Measurements from ENCODE around the gene ZFYVE28.
A peak's percentile ranks its signal among the peaks of the same experiment; 100 is the strongest.

Gene ZFYVE28

DNA sequence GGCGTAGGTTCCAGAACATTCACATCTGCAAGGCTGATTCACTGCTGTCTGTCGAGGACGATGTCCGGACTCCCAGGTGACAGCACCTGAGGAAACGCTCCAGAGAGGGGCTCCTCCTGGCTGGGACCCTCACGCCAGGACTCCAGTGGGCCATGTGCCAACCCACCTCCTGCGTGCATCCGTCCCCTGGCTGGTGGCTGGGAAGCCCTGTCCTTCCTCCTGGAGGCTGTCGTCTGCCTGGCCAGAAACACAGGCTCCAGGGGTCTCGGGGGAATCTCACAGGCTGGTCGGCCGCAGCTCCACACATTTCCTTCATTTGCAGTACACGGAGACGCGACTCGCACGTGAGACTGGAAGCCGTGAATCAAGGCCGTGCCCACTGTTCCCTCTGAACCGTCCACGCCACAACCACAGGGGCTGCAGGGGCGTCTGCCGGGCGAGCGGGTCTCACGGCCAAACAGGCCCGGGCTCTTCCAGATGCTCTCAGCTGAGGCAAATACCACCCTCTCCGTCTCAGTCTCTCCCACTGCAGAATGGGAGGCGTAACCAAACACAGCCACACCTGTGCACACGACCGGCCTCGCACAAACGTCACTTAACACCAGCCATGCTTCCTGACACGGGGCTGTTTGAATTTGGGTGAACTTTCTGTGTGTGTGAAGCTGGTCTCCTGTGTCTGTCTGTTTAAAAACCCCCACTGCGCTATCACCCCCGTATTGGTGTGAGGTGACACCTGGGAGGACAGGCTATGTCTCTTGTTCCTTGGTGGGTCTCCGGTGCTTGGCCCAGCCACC, 117.8 kb downstream of the ZFYVE28 start:
- no peak for DNase-seq

DNA sequence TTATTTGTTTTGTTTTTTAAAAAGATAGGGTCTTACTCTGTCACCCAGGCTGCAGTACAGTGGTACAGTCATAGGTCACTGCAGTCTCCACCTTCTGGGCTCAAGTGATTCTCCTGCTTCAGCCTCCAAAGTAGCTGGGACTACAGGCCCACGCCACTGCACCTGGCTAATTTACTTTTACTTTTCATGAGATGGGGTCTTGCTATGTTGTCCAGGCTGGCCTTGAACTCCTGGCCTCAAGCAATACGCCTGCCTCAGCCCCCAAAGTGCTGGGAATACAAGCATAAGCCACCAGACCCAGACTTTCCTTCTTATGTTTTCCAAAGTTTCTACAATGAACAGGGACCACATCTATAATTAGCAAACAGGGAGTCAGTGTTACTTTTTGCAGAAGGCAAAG, 118.7 kb downstream of the ZFYVE28 start:
- DNase-seq, result no peak

DNA sequence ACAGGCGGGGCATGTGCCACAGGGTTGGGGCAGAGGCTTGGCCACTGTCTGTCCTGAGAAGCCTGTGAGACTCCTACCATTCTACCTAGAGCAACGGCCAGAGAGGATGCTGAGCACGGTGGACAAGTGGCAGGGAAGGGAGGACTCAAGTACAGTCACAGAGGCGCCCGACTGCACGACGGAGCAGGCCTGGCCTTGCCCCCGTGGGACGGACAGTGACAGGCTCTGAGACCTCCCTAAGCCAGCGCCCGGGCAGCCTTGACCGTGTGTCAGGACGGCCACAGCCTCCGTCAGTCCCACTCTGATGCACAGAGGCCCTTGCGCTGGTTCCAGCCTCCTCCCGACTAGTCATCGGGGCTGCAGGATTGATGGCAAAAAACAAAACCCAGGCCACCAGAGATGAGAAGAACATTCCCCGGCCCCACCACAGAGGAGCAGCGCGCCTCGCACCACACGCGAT, 119.9 kb downstream of the ZFYVE28 start:
- no peak for DNase-seq

DNA sequence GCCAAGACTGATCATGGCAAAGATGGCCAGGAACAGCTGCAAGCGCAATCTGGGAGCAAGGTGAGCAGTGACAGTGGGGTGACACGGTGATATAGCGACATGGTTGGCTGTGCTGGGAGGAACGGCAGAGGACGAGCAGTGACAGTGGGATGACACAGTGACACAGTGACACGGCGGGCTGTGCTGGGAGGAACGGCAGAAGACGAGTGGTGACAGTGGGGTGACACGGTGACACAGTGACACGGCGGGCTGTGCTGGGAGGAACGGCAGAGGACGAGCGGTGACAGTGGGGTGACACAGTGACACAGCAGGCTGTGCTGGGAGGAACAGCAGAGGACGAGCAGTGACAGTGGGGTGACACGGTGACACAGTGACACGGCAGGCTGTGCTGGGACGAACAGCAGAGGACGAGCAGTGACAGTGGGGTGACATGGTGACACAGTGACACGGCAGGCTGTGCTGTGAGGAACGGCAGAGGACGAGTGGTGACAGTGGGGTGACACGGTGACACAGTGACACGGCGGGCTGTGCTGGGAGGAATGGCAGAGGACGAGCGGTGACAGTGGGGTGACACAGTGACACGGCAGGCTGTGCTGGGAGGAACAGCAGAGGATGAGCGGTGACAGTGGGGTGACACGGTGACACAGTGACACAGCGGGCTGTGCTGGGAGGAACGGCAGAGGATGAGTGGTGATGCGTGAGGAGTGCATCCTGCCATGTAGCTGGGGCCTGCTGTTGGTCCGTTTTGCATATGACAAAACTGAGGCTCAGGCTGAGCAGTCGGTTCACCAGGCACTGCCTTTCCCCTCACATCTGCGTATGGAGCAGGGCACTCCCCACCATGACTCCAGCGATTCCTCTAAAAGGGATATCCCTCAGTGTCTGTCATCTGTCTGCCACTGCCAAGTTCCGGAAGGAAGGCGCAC, 120.6 kb downstream of the ZFYVE28 start:
- no peak for DNase-seq

DNA sequence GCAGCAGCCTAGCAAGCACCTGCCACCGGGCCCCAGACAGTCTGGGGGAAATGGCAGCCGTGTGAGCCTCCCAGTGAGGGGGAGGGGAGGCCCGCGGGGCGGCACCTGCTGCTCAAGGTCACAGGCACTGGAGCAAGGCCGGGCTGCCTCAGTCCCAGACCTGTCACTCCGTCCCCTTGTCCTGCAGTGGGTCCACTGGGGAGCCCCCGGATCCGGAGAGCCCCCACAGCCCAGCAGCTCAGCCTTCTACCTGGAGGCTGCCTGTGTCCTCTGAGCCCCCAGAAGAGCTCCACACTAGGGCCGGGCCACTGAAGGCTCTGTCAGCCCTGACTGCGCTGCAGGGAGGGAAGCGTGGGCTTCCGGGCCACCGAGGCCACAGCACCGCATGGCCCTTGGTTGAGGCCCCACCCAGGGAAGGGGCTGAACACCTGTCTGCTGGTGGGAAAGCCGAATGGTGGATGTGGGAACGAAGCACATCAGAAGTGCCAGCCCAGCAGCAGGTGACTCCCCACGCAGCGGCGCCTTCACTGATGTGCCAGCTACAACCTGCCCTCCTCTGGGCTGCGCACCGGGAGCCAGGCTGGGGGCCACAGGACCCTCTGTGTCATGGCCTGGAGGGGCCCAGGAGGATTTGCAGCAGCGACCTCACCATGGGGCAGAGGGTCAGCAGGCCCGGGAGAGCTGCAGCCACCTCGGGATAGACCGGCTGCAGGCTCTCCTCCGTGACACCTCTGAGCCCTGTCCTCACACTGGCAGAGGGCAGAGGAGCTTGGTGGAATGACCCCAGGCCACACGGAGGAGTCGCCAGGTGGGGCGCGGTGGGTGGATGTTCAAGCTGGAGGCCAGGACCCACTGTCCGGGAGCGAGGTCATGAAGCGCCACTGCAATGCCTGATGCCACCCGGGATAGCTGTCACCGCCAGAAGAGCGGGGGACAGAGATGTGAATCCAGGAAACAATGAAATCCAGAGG, 121.5 kb downstream of the ZFYVE28 start:
- DNase-seq, result no peak

DNA sequence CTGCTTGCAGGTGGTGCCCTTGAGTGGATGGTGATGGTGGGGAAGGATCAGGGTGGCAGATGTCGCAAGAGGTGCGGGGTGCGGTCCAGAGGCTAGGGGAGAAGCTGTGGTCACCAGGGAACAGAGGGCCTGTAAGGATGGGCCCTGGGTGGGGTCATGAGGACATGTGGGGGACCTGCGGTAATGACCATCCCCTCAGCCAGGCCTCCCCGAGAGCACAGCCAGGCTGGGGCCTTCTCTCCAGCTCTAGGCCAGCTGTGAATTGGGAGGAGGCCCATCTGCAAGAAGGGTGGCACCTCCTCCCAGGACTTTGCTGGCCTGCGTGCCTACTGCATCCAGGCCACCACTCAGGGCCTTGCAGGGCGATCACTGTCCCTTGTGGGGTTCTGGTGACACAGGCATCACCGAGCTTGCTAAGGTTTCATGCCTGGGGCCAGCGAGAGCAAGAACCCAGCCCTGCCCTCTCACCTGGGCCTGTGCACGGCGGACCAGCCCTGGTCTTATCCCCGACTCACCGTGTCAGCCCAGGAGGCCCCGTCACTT, 122.5 kb downstream of the ZFYVE28 start:
- DNase-seq, result no peak

DNA sequence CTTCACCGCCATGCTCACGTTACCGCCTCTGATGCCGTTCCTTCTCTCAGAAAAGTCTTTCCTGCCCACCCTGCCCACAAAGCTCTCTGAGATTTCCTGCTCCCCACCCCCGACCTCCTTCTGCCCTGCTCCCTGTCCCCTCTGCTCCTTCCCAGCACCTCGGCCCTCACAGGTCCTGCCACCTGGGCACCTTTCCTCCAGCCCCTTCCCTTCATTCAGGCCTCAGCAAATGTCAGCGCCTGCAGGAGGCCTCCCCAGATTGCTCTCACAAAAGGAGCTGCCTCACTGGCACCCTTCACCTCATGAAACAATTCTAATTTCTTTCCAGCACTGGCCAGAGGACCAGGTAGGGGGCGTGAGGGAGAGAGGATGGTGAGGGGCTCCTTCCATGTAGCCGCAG, 122.9 kb downstream of the ZFYVE28 start:
- no peak for DNase-seq

DNA sequence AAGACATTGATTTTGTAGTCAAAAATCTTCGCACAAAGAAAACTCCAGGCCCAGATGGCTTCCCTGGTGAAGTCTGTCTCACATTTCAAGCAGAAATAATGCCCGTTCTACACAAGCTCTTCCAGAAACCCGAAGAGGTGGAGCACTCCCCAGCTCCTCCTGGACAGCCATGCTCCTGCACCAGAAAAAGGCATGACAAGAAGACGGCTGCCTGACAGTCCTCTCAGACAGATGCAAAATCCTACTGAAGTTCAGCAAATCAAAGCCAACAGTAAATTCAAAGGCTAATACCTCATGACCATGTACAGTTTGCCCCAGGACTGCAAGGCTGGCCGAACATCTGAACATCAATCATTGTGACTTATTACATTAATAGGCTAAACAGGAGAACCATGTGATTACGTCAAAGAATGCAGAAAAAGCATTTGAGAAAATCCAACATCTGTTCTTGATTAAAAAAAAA, 125.8 kb downstream of the ZFYVE28 start:
- DNase-seq, result no peak

DNA sequence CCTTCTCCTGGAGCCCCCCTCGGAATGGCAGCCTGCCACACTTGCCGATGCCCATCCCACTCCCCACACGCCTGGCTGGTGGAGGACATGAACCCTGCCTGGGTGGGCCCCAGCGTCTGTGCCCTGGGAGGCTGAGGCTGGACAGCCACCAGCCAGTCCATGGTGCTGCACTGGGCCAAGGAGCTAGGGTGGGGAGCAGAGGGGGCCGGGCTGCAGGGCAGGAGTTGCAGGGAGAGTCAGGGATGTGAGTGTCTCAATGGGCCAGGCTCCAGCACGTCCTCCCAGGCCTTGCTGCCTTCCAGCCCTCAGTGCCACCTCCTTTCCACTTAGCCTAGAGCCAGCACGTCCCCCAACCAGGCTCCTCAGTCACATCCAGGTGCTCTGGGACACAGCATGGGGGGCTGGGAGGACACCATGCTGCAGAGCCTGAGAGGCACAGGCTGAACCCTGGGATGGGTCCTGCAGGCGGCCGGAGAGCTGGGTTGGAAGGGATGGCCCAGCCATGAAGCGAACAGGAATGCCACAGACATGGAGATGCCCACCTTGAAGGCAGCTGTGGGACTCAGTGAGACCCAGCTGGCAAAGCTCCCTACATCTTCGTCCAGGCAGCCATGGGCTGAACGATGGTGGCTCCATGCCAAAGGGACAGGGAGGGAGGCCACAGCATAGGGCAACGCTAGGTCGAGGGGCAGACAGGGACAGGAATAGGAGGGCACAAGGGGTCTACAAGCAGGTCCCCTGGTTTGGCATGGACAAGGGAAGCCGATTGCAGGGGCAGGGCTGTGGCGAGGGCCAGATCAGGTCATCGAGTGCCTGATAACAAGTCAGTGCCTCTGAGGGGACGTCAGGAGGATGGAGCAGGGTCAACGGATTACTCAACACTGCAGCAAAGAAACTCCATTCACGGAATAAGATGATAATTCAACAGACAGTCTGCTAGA, 126.5 kb downstream of the ZFYVE28 start:
- DNase-seq, result no peak

DNA sequence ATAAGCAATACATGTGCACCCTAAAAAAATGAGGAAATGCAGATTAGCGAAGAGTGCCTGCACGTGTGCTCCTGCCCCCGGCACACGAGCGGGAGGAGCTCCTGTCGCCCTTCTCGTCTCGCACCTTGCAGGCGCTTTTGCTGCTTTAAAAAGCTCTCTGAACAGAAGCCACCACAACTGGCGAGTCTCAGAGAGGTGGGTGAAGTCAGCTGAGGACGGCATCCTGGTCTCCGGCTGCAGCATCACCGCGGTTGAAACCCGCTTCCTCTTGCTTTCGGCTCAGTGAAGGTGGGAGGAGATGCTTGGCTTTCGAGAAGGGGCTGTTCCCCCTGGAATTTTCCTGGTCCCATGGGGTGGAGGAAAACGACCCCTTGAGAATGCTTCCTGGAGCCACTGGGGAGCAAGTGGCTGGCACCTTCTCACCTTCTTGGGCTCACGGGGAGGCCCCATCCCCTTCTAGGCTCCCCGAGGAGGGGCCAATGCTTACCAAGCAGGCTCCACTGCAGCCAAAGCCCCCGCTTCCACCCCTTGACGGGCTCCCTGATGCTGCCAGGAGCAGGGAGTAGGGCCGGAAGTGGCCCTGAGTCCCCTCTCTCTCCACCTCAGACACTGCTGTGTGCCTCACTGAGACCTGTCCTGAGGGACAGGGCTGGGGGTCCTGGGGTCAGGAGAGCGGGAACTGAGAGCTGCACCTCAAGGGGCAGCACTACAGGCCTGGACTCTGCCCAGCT, 127.3 kb downstream of the ZFYVE28 start:
- peak; percentile 51 to 62 for DNase-seq

GRCh38 chr4:2290488-2290887, 128.0 kb downstream of the ZFYVE28 start:
- DNase-seq, result no peak

- no peak for DNase-seq
Measured at GRCh38 chr4:2289955-2290333, 128.5 kb downstream of the ZFYVE28 start.

DNA sequence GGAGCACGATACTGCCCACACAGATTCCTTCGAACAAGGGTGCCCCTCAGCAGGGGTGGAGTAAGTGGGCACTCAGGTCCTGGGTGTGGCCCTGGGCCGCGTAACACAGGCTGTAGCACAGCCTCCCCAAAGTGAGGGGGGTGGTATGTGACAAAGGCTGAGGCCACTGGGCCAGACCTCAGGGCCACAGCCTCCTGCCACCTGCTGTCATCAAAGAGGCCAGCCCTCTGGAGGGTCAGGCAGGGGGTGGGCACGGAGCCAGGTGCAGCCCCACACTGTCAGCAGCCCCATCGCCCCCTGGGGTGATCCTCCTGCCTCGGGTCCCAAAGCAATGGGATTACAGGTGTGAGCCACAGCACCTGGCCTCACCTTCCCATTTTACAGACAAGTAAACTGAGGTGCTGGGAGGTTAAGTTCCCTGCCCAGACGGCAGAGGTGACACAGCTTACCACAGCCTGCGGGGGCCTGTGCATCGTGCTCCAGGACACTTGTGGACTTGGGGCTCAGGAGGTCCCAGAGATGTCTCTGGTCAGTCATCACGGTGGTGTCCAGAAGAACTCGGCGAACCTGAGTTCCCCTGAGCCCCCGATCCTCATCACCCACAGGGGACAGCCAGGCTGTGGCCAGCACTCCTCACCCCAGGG, 129.0 kb downstream of the ZFYVE28 start:
- DNase-seq, result no peak

GRCh38 chr4:2288051-2288541, 130.3 kb downstream of the ZFYVE28 start:
- no peak for DNase-seq

- DNase-seq, result no peak
Measured at GRCh38 chr4:2287594-2287915, 130.9 kb downstream of the ZFYVE28 start.

- no peak for DNase-seq
Measured at GRCh38 chr4:2286904-2287593, 131.4 kb downstream of the ZFYVE28 start.

DNA sequence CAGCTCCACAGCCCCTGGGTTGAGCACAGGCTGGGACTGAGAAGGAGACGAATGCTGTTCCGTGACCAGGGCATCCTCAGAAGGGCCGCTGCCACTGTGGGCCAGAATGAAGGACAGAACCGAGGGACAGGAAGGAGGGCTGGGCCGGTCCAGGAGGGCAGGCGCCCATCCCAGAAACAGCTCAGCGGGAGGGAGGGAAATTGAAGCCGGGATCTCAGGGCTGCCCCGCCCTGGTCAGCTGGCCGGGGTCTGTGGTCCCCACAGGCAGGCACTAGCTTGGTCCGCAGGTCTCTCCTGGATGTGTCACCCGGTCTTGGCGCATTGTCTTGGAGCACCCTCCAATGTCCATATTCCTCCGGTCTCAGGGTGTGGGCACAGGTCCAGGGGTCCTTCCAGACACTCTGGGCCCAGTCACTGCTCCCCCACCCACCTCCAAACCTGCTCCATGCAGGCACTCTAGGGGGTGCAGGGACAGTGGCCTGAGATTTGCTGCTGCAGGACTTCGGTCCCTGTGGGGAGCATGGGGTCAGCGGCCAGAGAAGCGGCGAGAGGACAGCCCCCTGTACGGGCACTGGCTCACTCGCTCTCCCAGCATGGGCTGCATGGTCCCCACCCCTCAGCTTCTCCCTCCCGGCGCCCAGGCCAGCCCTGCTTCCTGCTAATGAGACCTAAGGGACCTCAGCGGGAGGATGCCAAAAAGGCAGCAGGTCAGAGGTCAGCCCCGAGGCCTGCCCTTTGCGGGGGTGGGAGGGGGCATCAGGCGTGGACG, 132.6 kb downstream of the ZFYVE28 start:
- DNase-seq, result no peak

DNA sequence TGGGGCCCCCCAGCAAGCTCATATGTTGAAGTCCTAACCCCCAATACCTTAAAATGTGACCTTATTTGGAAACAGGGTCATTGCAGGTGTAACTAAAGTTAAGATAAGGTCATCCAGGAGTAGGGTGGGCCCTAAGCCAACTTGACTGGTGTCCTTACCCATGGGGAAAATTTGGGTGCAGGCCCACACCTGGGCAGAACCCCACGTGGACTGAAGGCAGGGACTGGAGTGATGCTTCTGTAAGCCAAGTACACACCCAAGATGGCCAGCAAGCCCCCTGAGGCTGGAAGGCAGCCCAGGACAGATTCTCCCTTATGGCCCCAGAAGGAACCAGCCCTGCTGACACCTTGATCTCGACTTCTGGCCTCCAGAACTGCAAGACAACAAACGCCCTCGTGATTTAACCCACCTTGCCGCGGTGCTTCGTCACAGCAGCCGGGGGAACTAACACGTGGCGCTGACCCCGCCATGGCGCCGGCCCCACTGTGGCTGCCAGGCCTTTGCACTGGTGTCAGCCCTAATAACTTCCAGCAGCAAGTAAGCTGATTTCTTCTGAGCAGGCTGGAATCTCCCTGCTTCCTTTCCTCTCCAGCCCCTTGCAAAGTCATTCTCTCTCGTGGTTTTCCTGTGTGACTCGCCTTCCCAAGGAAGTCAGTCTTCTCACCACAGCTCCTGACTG, 133.4 kb downstream of the ZFYVE28 start:
- peak in 1 of 2 experiments; percentile 14 for DNase-seq

All from Kasumi-1 (cell line).